ENCODE results near the gene RIMS3.

The RIMS3 gene

GRCh38 chr1:40696294-40696693 lies 30.8 kb upstream of the RIMS3 start:
- H3K27me3 ChIP-seq (ENCODE audit: insufficient read depth, low read length): no peaks in the 10 kb centered on the region
- H3K9me3 ChIP-seq (ENCODE audit: low read length): no peaks in the 10 kb centered on the region
- no peak overlapping the region for H2AFZ ChIP-seq (ENCODE audit: low read length)
- peak overlapping the region; percentile 91 for H3K27ac ChIP-seq (ENCODE audit: low read depth, low read length, poor library complexity, severe bottlenecking)
- H3K79me2 ChIP-seq (ENCODE audit: insufficient read depth, low read length): peaks cover 88% of the 10 kb centered on the region
- peak overlapping the region; percentile 80 for H3K4me3 ChIP-seq (ENCODE audit: low read depth, low read length, poor library complexity, severe bottlenecking)
- TF ChIP-seq CTCF (IDR thresholded peaks at IDR 0.05; ENCODE audit: low read length) (no peak), EZH2 (IDR thresholded peaks at IDR 0.05; ENCODE audit: borderline replicate concordance, low read length) (no peak)
- no peaks in the 10 kb centered on the region for H3K36me3 ChIP-seq (ENCODE audit: insufficient read depth, low read length)
- H4K20me1 ChIP-seq (ENCODE audit: insufficient read depth, low read length): no peaks in the 10 kb centered on the region
- H3K9ac ChIP-seq (ENCODE audit: low read length): peak overlapping the region; percentile 84
- H3F3A ChIP-seq (ENCODE audit: insufficient read depth, low read length): no peaks in the 10 kb centered on the region
- no peaks in the 10 kb centered on the region for H3K9me2 ChIP-seq (ENCODE audit: low read depth, low read length)
- peaks cover 88% of the 10 kb centered on the region for H3K4me1 ChIP-seq (ENCODE audit: insufficient read depth, low read length, severe bottlenecking)
- peak overlapping the region; percentile 98 for H3K4me2 ChIP-seq (ENCODE audit: low read length)

GRCh38 chr1:40694353-40694874 lies 28.9 kb upstream of the RIMS3 start:
- Histone ChIP-seq H3K4me1 (ENCODE audit: insufficient read depth, low read length, severe bottlenecking) (peaks cover 81% of the 10 kb centered on the region), H3K4me3 (ENCODE audit: low read depth, low read length, poor library complexity, severe bottlenecking) (peak overlapping the region; percentile 80), H4K20me1 (ENCODE audit: insufficient read depth, low read length) (no peaks in the 10 kb centered on the region), H3K9me2 (ENCODE audit: low read depth, low read length) (no peaks in the 10 kb centered on the region), H3K27me3 (ENCODE audit: insufficient read depth, low read length) (no peaks in the 10 kb centered on the region), H2AFZ (ENCODE audit: low read length) (no peak overlapping the region), H3K4me2 (ENCODE audit: low read length) (peak overlapping the region; percentile 98), H3F3A (ENCODE audit: insufficient read depth, low read length) (no peaks in the 10 kb centered on the region), H3K27ac (ENCODE audit: low read depth, low read length, poor library complexity, severe bottlenecking) (peak overlapping the region; percentile 91), H3K36me3 (ENCODE audit: insufficient read depth, low read length) (no peaks in the 10 kb centered on the region), H3K9ac (ENCODE audit: low read length) (peak overlapping the region; percentile 84), H3K9me3 (ENCODE audit: low read length) (no peaks in the 10 kb centered on the region), H3K79me2 (ENCODE audit: insufficient read depth, low read length) (peaks cover 72% of the 10 kb centered on the region)
- no peak for TF ChIP-seq CTCF (IDR thresholded peaks at IDR 0.05; ENCODE audit: low read length)
- no peak for TF ChIP-seq EZH2 (IDR thresholded peaks at IDR 0.05; ENCODE audit: borderline replicate concordance, low read length)

- H3K4me1 ChIP-seq (ENCODE audit: insufficient read depth, low read length, severe bottlenecking): peaks cover 71% of the 10 kb centered on the region
- peak overlapping the region; percentile 91 for H3K27ac ChIP-seq (ENCODE audit: low read depth, low read length, poor library complexity, severe bottlenecking)
Measured at GRCh38 chr1:40693425-40693824, 27.9 kb upstream of the RIMS3 start.

More at GRCh38 chr1:40693425-40693824, 27.9 kb upstream of the RIMS3 start:
- no peak for TF ChIP-seq CTCF (IDR thresholded peaks at IDR 0.05; ENCODE audit: low read length)
- no peak for TF ChIP-seq EZH2 (IDR thresholded peaks at IDR 0.05; ENCODE audit: borderline replicate concordance, low read length)
- Histone ChIP-seq H3K79me2 (ENCODE audit: insufficient read depth, low read length) (peaks cover 64% of the 10 kb centered on the region), H3K9me3 (ENCODE audit: low read length) (no peaks in the 10 kb centered on the region), H3K9me2 (ENCODE audit: low read depth, low read length) (no peaks in the 10 kb centered on the region), H4K20me1 (ENCODE audit: insufficient read depth, low read length) (no peaks in the 10 kb centered on the region), H3K4me3 (ENCODE audit: low read depth, low read length, poor library complexity, severe bottlenecking) (peak overlapping the region; percentile 80), H2AFZ (ENCODE audit: low read length) (no peak overlapping the region), H3K27me3 (ENCODE audit: insufficient read depth, low read length) (no peaks in the 10 kb centered on the region), H3K4me2 (ENCODE audit: low read length) (peak overlapping the region; percentile 98), H3K9ac (ENCODE audit: low read length) (peak overlapping the region; percentile 84), H3F3A (ENCODE audit: insufficient read depth, low read length) (no peaks in the 10 kb centered on the region), H3K36me3 (ENCODE audit: insufficient read depth, low read length) (no peaks in the 10 kb centered on the region)
